ENCODE measurements around the gene KHDC1.
"Not testable (repeated sequence)": the region's sequence is repeated elsewhere in the genome, so short reads cannot be mapped to it uniquely, and the experiment has no call there.

The KHDC1 gene

DNA sequence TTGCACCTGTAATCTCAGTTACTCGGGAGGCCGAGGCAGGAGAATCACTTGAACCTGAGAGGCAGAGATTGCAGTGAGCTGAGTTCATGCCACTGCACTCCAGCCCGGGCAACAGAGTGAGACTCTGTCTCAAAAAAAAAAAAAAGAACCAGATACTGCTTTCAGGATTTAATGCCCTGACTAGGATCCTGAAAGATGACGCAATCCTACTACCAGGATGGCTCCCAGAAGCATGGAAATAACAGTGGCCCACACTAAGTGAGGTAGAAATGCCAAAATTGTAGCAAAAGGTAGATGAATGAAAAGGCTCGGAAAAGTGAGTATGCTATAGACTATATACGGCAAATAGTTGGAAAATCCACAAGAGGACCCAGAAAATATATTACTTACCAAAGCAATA, 23.8 kb upstream of the KHDC1 start:
- TF ChIP-seq CTCF (IDR thresholded peaks at IDR 0.05; ENCODE audit: insufficient read depth, low read length, poor library complexity, severe bottlenecking) (no peak), EZH2phosphoT487 (conservative IDR thresholded peaks at IDR 0.05; ENCODE audit: low read length) (no peak)
- Histone ChIP-seq H3K9ac (ENCODE audit: low read length) (no peak overlapping the region), H3K79me2 (ENCODE audit: insufficient read depth, low read length) (peaks cover 23% of the 10 kb centered on the region), H3K4me3 (ENCODE audit: insufficient read depth, low read length, poor library complexity, severe bottlenecking) (no peak overlapping the region), H3F3A (ENCODE audit: insufficient read depth) (0 out of 2 replicates have a peak, but pooled peaks cover 3% of the 10 kb centered on the region), H3K9me3 (ENCODE audit: insufficient read depth, low read length) (no peaks in the 10 kb centered on the region), H3K27me3 (ENCODE audit: low read length) (no peaks in the 10 kb centered on the region), H2AFZ (ENCODE audit: low read depth, low read length, severe bottlenecking) (no peak overlapping the region), H3K27ac (ENCODE audit: low read depth, low read length) (no peak overlapping the region), H3K9me2 (replicated peaks; ENCODE audit: insufficient read depth, low read length) (no peaks in the 10 kb centered on the region), H3K36me3 (ENCODE audit: low read length) (peaks cover 8% of the 10 kb centered on the region; the same call in 1 of the 2 replicates), H3K4me2 (ENCODE audit: low read depth, low read length, poor library complexity, severe bottlenecking) (no peak overlapping the region), H4K20me1 (ENCODE audit: low read depth, low read length) (0 out of 2 replicates have a peak, but pooled peaks cover 4% of the 10 kb centered on the region)

DNA sequence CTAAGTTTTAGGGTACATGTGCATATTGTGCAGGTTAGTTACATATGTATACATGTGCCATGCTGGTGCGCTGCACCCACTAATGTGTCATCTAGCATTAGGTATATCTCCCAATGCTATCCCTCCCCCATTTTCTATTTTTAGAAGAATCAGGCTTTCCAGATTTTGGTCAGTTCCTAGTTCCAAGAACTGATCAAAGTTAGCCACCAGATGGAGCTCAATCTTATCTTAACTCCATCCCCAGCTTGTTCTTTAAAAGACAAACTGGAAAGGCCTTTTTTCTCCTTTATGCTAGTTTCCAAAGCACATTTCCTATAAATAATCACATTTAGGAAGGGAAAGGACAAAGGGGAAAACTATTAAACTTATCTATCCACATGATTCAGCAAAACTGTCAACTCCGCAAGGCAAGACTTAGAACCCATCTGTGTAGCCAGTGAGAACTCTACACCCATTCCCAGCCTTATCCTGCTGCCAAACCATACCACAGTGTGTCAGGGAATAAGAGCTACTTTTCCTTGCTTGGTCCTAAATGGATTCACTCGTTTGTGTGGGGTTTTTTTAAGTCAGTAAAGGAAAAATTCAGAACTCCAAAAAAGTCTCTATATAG, 22.8 kb upstream of the KHDC1 start:
- Histone ChIP-seq H3K79me2 (ENCODE audit: insufficient read depth, low read length) (peaks cover 23% of the 10 kb centered on the region), H3K4me2 (ENCODE audit: low read depth, low read length, poor library complexity, severe bottlenecking) (no peak overlapping the region), H3K36me3 (ENCODE audit: low read length) (0 out of 2 replicates have a peak, but pooled peaks cover 3% of the 10 kb centered on the region), H3K9ac (ENCODE audit: low read length) (no peak overlapping the region), H3K4me3 (ENCODE audit: insufficient read depth, low read length, poor library complexity, severe bottlenecking) (no peak overlapping the region), H3K27ac (ENCODE audit: low read depth, low read length) (no peak overlapping the region), H3K27me3 (ENCODE audit: low read length) (no peaks in the 10 kb centered on the region), H3K9me3 (ENCODE audit: insufficient read depth, low read length) (no peaks in the 10 kb centered on the region), H3K9me2 (replicated peaks; ENCODE audit: insufficient read depth, low read length) (no peaks in the 10 kb centered on the region), H4K20me1 (ENCODE audit: low read depth, low read length) (0 out of 2 replicates have a peak, but pooled peaks cover 4% of the 10 kb centered on the region), H3F3A (ENCODE audit: insufficient read depth) (no peaks in the 10 kb centered on the region), H2AFZ (ENCODE audit: low read depth, low read length, severe bottlenecking) (no peak overlapping the region)
- TF ChIP-seq EZH2phosphoT487 (conservative IDR thresholded peaks at IDR 0.05; ENCODE audit: low read length) (no peak), CTCF (IDR thresholded peaks at IDR 0.05; ENCODE audit: insufficient read depth, low read length, poor library complexity, severe bottlenecking) (no peak)

- Histone ChIP-seq H3K4me2 (ENCODE audit: low read depth, low read length, poor library complexity, severe bottlenecking) (no peak overlapping the region), H3K27me3 (ENCODE audit: low read length) (no peaks in the 10 kb centered on the region), H3K9me2 (replicated peaks; ENCODE audit: insufficient read depth, low read length) (no peaks in the 10 kb centered on the region), H3K79me2 (ENCODE audit: insufficient read depth, low read length) (peaks cover 18% of the 10 kb centered on the region), H3K9ac (ENCODE audit: low read length) (no peak overlapping the region), H4K20me1 (ENCODE audit: low read depth, low read length) (0 out of 2 replicates have a peak, but pooled peaks cover 4% of the 10 kb centered on the region), H2AFZ (ENCODE audit: low read depth, low read length, severe bottlenecking) (no peak overlapping the region), H3K4me3 (ENCODE audit: insufficient read depth, low read length, poor library complexity, severe bottlenecking) (no peak overlapping the region), H3K36me3 (ENCODE audit: low read length) (0 out of 2 replicates have a peak, but pooled peaks cover 3% of the 10 kb centered on the region), H3K9me3 (ENCODE audit: insufficient read depth, low read length) (no peaks in the 10 kb centered on the region), H3K27ac (ENCODE audit: low read depth, low read length) (no peak overlapping the region), H3F3A (ENCODE audit: insufficient read depth) (0 out of 2 replicates have a peak, but pooled peaks cover 5% of the 10 kb centered on the region)
- TF ChIP-seq CTCF (IDR thresholded peaks at IDR 0.05; ENCODE audit: insufficient read depth, low read length, poor library complexity, severe bottlenecking): no peak
- no peak for TF ChIP-seq EZH2phosphoT487 (conservative IDR thresholded peaks at IDR 0.05; ENCODE audit: low read length)
Measured at GRCh38 chr6:73282871-73283270, 19.9 kb upstream of the KHDC1 start.

GRCh38 chr6:73281684-73282083, 18.7 kb upstream of the KHDC1 start:
- H3K9me3 ChIP-seq (ENCODE audit: insufficient read depth, low read length); H3F3A ChIP-seq (ENCODE audit: insufficient read depth); H3K4me3 ChIP-seq (ENCODE audit: insufficient read depth, low read length, poor library complexity, severe bottlenecking); H2AFZ ChIP-seq (ENCODE audit: low read depth, low read length, severe bottlenecking); H3K27ac ChIP-seq (ENCODE audit: low read depth, low read length); H3K36me3 ChIP-seq (ENCODE audit: low read length); H3K4me2 ChIP-seq (ENCODE audit: low read depth, low read length, poor library complexity, severe bottlenecking); H3K9me2 ChIP-seq (replicated peaks; ENCODE audit: insufficient read depth, low read length); H3K9ac ChIP-seq (ENCODE audit: low read length); H4K20me1 ChIP-seq (ENCODE audit: low read depth, low read length); H3K27me3 ChIP-seq (ENCODE audit: low read length): not testable (repeated sequence)
- peaks cover 10% of the 10 kb centered on the region for H3K79me2 ChIP-seq (ENCODE audit: insufficient read depth, low read length)

GRCh38 chr6:73269296-73269695, 6.3 kb upstream of the KHDC1 start:
- H3K27ac ChIP-seq (ENCODE audit: low read depth, low read length); H3K9ac ChIP-seq (ENCODE audit: low read length); H4K20me1 ChIP-seq (ENCODE audit: low read depth, low read length); H3K4me2 ChIP-seq (ENCODE audit: low read depth, low read length, poor library complexity, severe bottlenecking); H3K4me3 ChIP-seq (ENCODE audit: insufficient read depth, low read length, poor library complexity, severe bottlenecking); H3K9me2 ChIP-seq (replicated peaks; ENCODE audit: insufficient read depth, low read length); H3K36me3 ChIP-seq (ENCODE audit: low read length); H3K79me2 ChIP-seq (ENCODE audit: insufficient read depth, low read length); H2AFZ ChIP-seq (ENCODE audit: low read depth, low read length, severe bottlenecking); H3K27me3 ChIP-seq (ENCODE audit: low read length); H3K9me3 ChIP-seq (ENCODE audit: insufficient read depth, low read length): not testable (repeated sequence)
- peaks cover 10% of the 10 kb centered on the region; the same call in 1 of the 2 replicates for H3F3A ChIP-seq (ENCODE audit: insufficient read depth)
